Liver (tissue), 9 donors: ENCODE results near the gene GPR149. TPM values are rescaled to one million over a fixed set of nuclear protein-coding genes. Genes with fewer than 3 reads are reported as not detected.
A peak's percentile ranks its signal among the peaks of the same experiment; 100 is the strongest.

Experiments used
- DNase-seq: peaks from one replicate; pipeline ENCODE4 v3.0.0-alpha.2; 2017; ENCODE audit warnings: low spot score
- H3K27ac ChIP-seq, 2 donors: one replicate each; pipeline ENCODE4 v1.7.0; 2013; ENCODE audit warnings: inconsistent platforms in 2 of 2, low read length in 2 of 2, control low read depth in 1 of 2, low read depth in 1 of 2, mild to moderate bottlenecking in 1 of 2
- H3K27me3 ChIP-seq, 4 donors: one replicate each; pipeline versions ENCODE4 v1.6.1 to v1.7.0; 2013; ENCODE audit warnings: low read length in 3 of 4, inconsistent platforms in 1 of 4, mild to moderate bottlenecking in 1 of 4, moderate library complexity in 1 of 4; ENCODE audit not compliant: control insufficient read depth in 4 of 4, insufficient read depth in 4 of 4
- H3K36me3 ChIP-seq, 4 donors: one replicate each; pipeline versions ENCODE4 v1.6.1 to v1.7.0; 2013; ENCODE audit warnings: low read length in 3 of 4, mild to moderate bottlenecking in 3 of 4, low read depth in 1 of 4, moderate library complexity in 1 of 4; ENCODE audit not compliant: control insufficient read depth in 4 of 4, insufficient read depth in 3 of 4
- H3K4me1 ChIP-seq, 4 donors: one replicate each; pipeline versions ENCODE4 v1.6.1 to v1.7.0; 2013; ENCODE audit warnings: low read length in 3 of 4, mild to moderate bottlenecking in 3 of 4, moderate library complexity in 1 of 4; ENCODE audit not compliant: control insufficient read depth in 4 of 4, insufficient read depth in 4 of 4
- H3K4me3 ChIP-seq, 3 donors: one replicate each; pipeline versions ENCODE4 v1.6.1 to v1.7.0; 2013; ENCODE audit warnings: low read length in 3 of 3, control low read depth in 1 of 3, low read depth in 1 of 3, mild to moderate bottlenecking in 1 of 3
- H3K9ac ChIP-seq, 2 donors: one replicate each; pipeline ENCODE4 v1.7.0; 2013; ENCODE audit warnings: low read length in 2 of 2, mild to moderate bottlenecking in 2 of 2, moderate library complexity in 2 of 2, control low read depth in 1 of 2, low read depth in 1 of 2
- H3K9me3 ChIP-seq, 4 donors: one replicate each; pipeline versions ENCODE4 v1.6.1 to v1.7.0; 2013; ENCODE audit warnings: low read length in 3 of 4; ENCODE audit not compliant: control insufficient read depth in 4 of 4
- FOXA1 ChIP-seq: IDR thresholded peaks from 2 replicates; pipeline ENCODE4 v1.6.1; 2016; ENCODE audit warnings: antibody characterized with exemption
- FOXA2 ChIP-seq: IDR thresholded peaks from 2 replicates; pipeline ENCODE4 v1.6.1; 2016; ENCODE audit warnings: antibody characterized with exemption
- GABPA ChIP-seq, 2 donors: IDR thresholded peaks in 1 of 2; conservative IDR thresholded peaks in 1 of 2; 2 replicates each; pipeline ENCODE4 v1.6.1; 2016; ENCODE audit warnings: antibody characterized with exemption in 2 of 2, mild to moderate bottlenecking in 1 of 2, moderate library complexity in 1 of 2
- HNF4A ChIP-seq, 2 donors: conservative IDR thresholded peaks; 2 replicates each; pipeline ENCODE4 v1.6.1; 2016; ENCODE audit warnings: antibody characterized with exemption in 2 of 2, mild to moderate bottlenecking in 2 of 2
- HNF4G ChIP-seq: IDR thresholded peaks from 2 replicates; pipeline ENCODE4 v1.6.1; 2016; ENCODE audit warnings: antibody characterized with exemption
- JUND ChIP-seq, 2 donors: IDR thresholded peaks; 2 replicates each; pipeline ENCODE4 v1.6.1; 2016; ENCODE audit warnings: antibody characterized with exemption in 2 of 2
- NR2F2 ChIP-seq: IDR thresholded peaks from 2 replicates; pipeline ENCODE4 v1.6.1; 2016; ENCODE audit warnings: antibody characterized with exemption
- RAD21 ChIP-seq, 2 donors: IDR thresholded peaks; 2 replicates each; pipeline ENCODE4 v1.6.1; 2016; ENCODE audit warnings: antibody characterized with exemption in 2 of 2, mild to moderate bottlenecking in 2 of 2
- RXRA ChIP-seq, 2 donors: IDR thresholded peaks; 2 replicates each; pipeline ENCODE4 v1.6.1; 2017 to 2018; ENCODE audit warnings: antibody characterized with exemption in 2 of 2, mild to moderate bottlenecking in 1 of 2
- SP1 ChIP-seq: IDR thresholded peaks from 2 replicates; pipeline ENCODE4 v1.6.1; 2018; ENCODE audit warnings: antibody characterized with exemption, mild to moderate bottlenecking
- TAF1 ChIP-seq: conservative IDR thresholded peaks from 2 replicates; pipeline ENCODE4 v1.6.1; 2016; ENCODE audit warnings: antibody characterized with exemption, mild to moderate bottlenecking
- YY1 ChIP-seq: IDR thresholded peaks from 2 replicates; pipeline ENCODE4 v1.6.1; 2016; ENCODE audit warnings: antibody characterized with exemption, mild to moderate bottlenecking
- WGBS: extraction: QIAGEN DNeasy Blood & Tissue Kit; methylation state at CpG from one replicate; pipeline ENCODE4 v1.1.7; 2013; 5-methylcytosine and 5-hydroxymethylcytosine counted together
- polyA plus RNA-seq, 2 donors: library from polyadenylated mRNA; stranded (reverse) in 1 of 2; unstranded in 1 of 2; fragments of 200-250 nt in 1 of 2; fragments of >200 nt in 1 of 2; fragmentation: Nextera tagmentation in 1 of 2; extraction: Ambion mirVana in 1 of 2; gene quantifications; one replicate each; pipeline versions ENCODE4 v1.2.1 to v1.2.3, GENCODE V29; 2013 to 2015
- total RNA-seq, 2 donors: library from RNA; depleted of rRNA; stranded (reverse); fragments of >200 nt; gene quantifications; one replicate each; pipeline ENCODE4 v1.2.3, GENCODE V29; 2014
- TF ChIP-seq, protein P1 (sequence below): IDR thresholded peaks from 2 replicates; pipeline ENCODE4 v1.6.1; 2016; ENCODE audit warnings: antibody characterized with exemption
- TF ChIP-seq, protein P2 (sequence below): IDR thresholded peaks from 2 replicates; pipeline ENCODE4 v1.6.1; 2016; ENCODE audit warnings: antibody characterized with exemption
- TF ChIP-seq, protein P3 (sequence below): IDR thresholded peaks from 2 replicates; pipeline ENCODE4 v1.6.1; 2016; ENCODE audit warnings: antibody characterized with exemption
- TF ChIP-seq, protein P4 (sequence below): fragments of 150-350 bp; IDR thresholded peaks from 2 replicates; pipeline ENCODE4 v1.5.1; 2017; ENCODE audit warnings: improper control_type of control experiment, low read depth, low read length; ENCODE audit not compliant: missing input control
- TF ChIP-seq, protein P5 (sequence below): IDR thresholded peaks from 2 replicates; pipeline ENCODE4 v1.6.1; 2016; ENCODE audit warnings: antibody characterized with exemption, mild to moderate bottlenecking
- donor health status: healthy.
- donor health status: healthy.
- donor health status: healthy.
- donor health status: healthy.
- donor health status: healthy.

Gene GPR149
- total and polyA plus RNA-seq, 4 donors, result not detected

DNA sequence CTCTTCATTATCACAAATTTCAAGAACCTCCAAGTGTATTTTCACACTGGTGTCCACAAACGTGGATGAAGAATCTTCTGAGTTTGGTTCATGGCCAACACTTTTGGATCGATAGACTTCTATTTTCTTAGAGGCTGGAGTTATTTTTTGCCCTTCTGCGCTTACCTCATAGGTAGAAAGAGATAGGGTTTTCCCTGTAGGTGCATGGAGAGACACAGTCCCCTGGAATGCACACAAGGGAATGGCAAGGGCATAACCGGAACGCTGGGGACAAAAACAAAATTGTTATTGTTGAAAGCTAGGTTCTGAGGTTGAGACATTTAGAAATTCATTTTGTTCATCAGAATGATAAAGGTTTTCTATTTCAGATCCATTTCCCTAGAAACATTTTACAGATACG, 92.0 kb downstream of the GPR149 start:
- Histone ChIP-seq H3K27me3 (no peaks in the 10 kb centered on the region), H3K27ac (no peak overlapping the region), H3K9ac (no peak overlapping the region), H3K9me3 (no peaks in the 10 kb centered on the region), H3K36me3 (no peaks in the 10 kb centered on the region), H3K4me1 (peaks cover 0 to 22% (median 14%) of the 10 kb centered on the region in 4 donors), H3K4me3 (no peak overlapping the region)
- TF ChIP-seq, protein P1, sequence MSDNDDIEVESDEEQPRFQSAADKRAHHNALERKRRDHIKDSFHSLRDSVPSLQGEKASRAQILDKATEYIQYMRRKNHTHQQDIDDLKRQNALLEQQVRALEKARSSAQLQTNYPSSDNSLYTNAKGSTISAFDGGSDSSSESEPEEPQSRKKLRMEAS, result no peak
- no peak for TF ChIP-seq YY1
- no peak for TF ChIP-seq FOXA2
- no peak for TF ChIP-seq GABPA (IDR thresholded peaks at IDR 0.05 in 1 of 2, conservative IDR thresholded peaks at IDR 0.05 in 1 of 2)
- no peak for TF ChIP-seq HNF4G
- TF ChIP-seq, protein P2, sequence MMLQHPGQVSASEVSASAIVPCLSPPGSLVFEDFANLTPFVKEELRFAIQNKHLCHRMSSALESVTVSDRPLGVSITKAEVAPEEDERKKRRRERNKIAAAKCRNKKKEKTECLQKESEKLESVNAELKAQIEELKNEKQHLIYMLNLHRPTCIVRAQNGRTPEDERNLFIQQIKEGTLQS, result no peak
- TF ChIP-seq, protein P3, sequence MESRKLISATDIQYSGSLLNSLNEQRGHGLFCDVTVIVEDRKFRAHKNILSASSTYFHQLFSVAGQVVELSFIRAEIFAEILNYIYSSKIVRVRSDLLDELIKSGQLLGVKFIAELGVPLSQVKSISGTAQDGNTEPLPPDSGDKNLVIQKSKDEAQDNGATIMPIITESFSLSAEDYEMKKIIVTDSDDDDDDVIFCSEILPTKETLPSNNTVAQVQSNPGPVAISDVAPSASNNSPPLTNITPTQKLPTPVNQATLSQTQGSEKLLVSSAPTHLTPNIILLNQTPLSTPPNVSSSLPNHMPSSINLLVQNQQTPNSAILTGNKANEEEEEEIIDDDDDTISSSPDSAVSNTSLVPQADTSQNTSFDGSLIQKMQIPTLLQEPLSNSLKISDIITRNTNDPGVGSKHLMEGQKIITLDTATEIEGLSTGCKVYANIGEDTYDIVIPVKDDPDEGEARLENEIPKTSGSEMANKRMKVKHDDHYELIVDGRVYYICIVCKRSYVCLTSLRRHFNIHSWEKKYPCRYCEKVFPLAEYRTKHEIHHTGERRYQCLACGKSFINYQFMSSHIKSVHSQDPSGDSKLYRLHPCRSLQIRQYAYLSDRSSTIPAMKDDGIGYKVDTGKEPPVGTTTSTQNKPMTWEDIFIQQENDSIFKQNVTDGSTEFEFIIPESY, result no peak
- TF ChIP-seq RAD21 (IDR thresholded peaks at IDR 0.05), result no peak
- TF ChIP-seq SP1, result no peak
- no peak for TF ChIP-seq FOXA1
- TF ChIP-seq NR2F2, result no peak
- no peak for TF ChIP-seq TAF1
- TF ChIP-seq RXRA (IDR thresholded peaks at IDR 0.05), result no peak
- TF ChIP-seq, protein P4, sequence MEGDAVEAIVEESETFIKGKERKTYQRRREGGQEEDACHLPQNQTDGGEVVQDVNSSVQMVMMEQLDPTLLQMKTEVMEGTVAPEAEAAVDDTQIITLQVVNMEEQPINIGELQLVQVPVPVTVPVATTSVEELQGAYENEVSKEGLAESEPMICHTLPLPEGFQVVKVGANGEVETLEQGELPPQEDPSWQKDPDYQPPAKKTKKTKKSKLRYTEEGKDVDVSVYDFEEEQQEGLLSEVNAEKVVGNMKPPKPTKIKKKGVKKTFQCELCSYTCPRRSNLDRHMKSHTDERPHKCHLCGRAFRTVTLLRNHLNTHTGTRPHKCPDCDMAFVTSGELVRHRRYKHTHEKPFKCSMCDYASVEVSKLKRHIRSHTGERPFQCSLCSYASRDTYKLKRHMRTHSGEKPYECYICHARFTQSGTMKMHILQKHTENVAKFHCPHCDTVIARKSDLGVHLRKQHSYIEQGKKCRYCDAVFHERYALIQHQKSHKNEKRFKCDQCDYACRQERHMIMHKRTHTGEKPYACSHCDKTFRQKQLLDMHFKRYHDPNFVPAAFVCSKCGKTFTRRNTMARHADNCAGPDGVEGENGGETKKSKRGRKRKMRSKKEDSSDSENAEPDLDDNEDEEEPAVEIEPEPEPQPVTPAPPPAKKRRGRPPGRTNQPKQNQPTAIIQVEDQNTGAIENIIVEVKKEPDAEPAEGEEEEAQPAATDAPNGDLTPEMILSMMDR, result no peak
- TF ChIP-seq HNF4A (conservative IDR thresholded peaks at IDR 0.05), result no peak
- no peak for TF ChIP-seq JUND (IDR thresholded peaks at IDR 0.05)
- WGBS, result 49% methylated on average over 6 of the region's 6 CpGs
- DNase-seq, result no peak

DNA sequence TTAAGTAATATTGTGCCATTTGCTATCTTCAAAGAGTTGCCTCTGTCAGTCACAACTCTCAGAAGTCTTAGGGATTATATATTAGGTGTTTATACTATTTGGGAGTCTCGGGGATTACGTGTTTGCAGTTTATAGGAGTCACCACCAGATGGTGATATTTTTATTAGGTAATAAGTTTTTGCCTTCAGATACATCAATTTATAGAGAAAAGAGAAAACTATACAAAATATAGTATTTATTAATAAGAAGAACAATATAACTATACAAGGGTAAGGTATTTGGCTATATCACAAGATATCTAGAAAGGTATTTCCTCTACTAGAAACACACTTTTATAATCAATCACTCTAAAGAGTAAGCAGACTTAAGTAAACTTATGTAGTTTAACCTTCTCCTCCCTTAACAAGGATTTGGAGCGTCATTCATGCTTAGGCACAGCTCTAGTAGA, 95.0 kb downstream of the GPR149 start:
- WGBS, result 11% methylated on average over 3 of the region's 3 CpGs
- no peaks in the 10 kb centered on the region for H3K9me3 ChIP-seq
- TF ChIP-seq RAD21 (IDR thresholded peaks at IDR 0.05) (peak; percentile 70 to 72), HNF4G (no peak)
- TF ChIP-seq, protein P5, sequence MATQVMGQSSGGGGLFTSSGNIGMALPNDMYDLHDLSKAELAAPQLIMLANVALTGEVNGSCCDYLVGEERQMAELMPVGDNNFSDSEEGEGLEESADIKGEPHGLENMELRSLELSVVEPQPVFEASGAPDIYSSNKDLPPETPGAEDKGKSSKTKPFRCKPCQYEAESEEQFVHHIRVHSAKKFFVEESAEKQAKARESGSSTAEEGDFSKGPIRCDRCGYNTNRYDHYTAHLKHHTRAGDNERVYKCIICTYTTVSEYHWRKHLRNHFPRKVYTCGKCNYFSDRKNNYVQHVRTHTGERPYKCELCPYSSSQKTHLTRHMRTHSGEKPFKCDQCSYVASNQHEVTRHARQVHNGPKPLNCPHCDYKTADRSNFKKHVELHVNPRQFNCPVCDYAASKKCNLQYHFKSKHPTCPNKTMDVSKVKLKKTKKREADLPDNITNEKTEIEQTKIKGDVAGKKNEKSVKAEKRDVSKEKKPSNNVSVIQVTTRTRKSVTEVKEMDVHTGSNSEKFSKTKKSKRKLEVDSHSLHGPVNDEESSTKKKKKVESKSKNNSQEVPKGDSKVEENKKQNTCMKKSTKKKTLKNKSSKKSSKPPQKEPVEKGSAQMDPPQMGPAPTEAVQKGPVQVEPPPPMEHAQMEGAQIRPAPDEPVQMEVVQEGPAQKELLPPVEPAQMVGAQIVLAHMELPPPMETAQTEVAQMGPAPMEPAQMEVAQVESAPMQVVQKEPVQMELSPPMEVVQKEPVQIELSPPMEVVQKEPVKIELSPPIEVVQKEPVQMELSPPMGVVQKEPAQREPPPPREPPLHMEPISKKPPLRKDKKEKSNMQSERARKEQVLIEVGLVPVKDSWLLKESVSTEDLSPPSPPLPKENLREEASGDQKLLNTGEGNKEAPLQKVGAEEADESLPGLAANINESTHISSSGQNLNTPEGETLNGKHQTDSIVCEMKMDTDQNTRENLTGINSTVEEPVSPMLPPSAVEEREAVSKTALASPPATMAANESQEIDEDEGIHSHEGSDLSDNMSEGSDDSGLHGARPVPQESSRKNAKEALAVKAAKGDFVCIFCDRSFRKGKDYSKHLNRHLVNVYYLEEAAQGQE, result no peak
- TF ChIP-seq, protein P4, result peak; percentile 59
- no peak overlapping the region for H3K27ac ChIP-seq
- no peaks in the 10 kb centered on the region for H3K36me3 ChIP-seq
- H3K9ac ChIP-seq, result no peak overlapping the region
- no peaks in the 10 kb centered on the region for H3K27me3 ChIP-seq
- no peak for DNase-seq
- H3K4me3 ChIP-seq, result no peak overlapping the region
- peaks cover 0 to 22% (median 14%) of the 10 kb centered on the region in 4 donors for H3K4me1 ChIP-seq
